Measurements from ENCODE around the gene ARHGAP20.

The ARHGAP20 gene

DNA sequence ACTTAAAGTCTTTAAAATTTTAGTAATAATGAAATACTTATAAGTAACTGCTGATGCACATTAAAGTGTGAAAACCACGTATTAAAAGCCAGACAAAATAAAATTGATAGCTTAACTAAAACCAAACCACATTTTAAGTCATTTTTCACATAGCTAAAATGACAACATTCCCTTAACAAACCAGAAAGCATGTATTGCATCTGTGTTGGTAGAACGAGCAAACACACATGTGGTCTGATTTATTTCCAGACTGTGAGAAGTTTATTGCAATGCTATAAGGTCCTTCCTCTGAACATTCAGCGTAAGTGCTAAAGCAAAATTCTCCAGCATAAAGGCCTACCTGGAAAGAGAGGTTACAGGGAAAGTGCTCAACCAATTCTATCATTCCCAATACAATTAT is 57.8 kb downstream of the ARHGAP20 start:
- H2AFZ ChIP-seq (ENCODE audit: low read length), result no peak overlapping the region
- H3K27me3 ChIP-seq (replicated peaks; ENCODE audit: insufficient read depth, low read length), result no peaks in the 10 kb centered on the region
- no peak for DNase-seq
- no peaks in the 10 kb centered on the region for H3K36me3 ChIP-seq (replicated peaks; ENCODE audit: insufficient read depth, low read length)
- no peaks in the 10 kb centered on the region for H3K4me1 ChIP-seq (ENCODE audit: low read length)
- H3F3A ChIP-seq (ENCODE audit: insufficient read depth, low read length), result no peaks in the 10 kb centered on the region
- H3K27ac ChIP-seq (ENCODE audit: low read length), result no peak overlapping the region
- H3K79me2 ChIP-seq (ENCODE audit: low read length), result no peaks in the 10 kb centered on the region
- no peak for TF ChIP-seq EZH2 (optimal IDR thresholded peaks at IDR 0.05; ENCODE audit: low read depth, low read length)
- TF ChIP-seq, protein P1, sequence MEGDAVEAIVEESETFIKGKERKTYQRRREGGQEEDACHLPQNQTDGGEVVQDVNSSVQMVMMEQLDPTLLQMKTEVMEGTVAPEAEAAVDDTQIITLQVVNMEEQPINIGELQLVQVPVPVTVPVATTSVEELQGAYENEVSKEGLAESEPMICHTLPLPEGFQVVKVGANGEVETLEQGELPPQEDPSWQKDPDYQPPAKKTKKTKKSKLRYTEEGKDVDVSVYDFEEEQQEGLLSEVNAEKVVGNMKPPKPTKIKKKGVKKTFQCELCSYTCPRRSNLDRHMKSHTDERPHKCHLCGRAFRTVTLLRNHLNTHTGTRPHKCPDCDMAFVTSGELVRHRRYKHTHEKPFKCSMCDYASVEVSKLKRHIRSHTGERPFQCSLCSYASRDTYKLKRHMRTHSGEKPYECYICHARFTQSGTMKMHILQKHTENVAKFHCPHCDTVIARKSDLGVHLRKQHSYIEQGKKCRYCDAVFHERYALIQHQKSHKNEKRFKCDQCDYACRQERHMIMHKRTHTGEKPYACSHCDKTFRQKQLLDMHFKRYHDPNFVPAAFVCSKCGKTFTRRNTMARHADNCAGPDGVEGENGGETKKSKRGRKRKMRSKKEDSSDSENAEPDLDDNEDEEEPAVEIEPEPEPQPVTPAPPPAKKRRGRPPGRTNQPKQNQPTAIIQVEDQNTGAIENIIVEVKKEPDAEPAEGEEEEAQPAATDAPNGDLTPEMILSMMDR (IDR thresholded peaks at IDR 0.05; ENCODE audit: low read length), result no peak
- TF ChIP-seq EZH2phosphoT487 (IDR thresholded peaks at IDR 0.05; ENCODE audit: low read length), result no peak
- no peak overlapping the region for H3K4me3 ChIP-seq (ENCODE audit: low read length)
- H3K9me3 ChIP-seq (replicated peaks; ENCODE audit: insufficient read depth, low read length), result no peaks in the 10 kb centered on the region
- H3K4me2 ChIP-seq (ENCODE audit: low read depth, low read length), result no peak overlapping the region
- H3K9me2 ChIP-seq (replicated peaks; ENCODE audit: insufficient read depth, low read length), result no peaks in the 10 kb centered on the region
- H4K20me1 ChIP-seq (ENCODE audit: insufficient read depth, low read length), result no peaks in the 10 kb centered on the region
- no peak overlapping the region for H3K9ac ChIP-seq (ENCODE audit: low read length)

DNA sequence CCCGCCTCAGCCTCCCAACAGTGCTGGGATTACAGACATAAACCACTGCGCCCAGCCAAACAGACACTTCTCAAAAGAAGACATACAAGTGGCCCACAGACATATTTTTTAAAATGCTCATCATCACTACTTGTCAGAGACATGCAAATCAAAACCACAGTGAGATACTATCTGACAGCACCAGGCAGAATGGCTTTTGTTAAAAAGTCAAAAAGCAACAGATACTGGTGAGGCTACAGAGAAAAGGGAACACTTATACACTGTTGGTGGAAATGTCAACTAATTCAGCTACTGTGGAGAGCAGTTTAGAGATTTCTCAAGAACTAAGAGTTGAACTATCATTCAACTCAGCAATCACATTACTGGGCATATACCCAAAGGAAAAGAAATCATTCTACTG is 67.0 kb downstream of the ARHGAP20 start:
- Histone ChIP-seq H3K79me2 (ENCODE audit: low read length) (no peaks in the 10 kb centered on the region), H3K9ac (ENCODE audit: low read length) (no peak overlapping the region), H3K9me3 (replicated peaks; ENCODE audit: insufficient read depth, low read length) (no peaks in the 10 kb centered on the region), H3K36me3 (replicated peaks; ENCODE audit: insufficient read depth, low read length) (no peaks in the 10 kb centered on the region), H3K4me1 (ENCODE audit: low read length) (no peaks in the 10 kb centered on the region), H3K4me2 (ENCODE audit: low read depth, low read length) (no peak overlapping the region), H3K9me2 (replicated peaks; ENCODE audit: insufficient read depth, low read length) (no peaks in the 10 kb centered on the region), H4K20me1 (ENCODE audit: insufficient read depth, low read length) (no peaks in the 10 kb centered on the region), H3K27me3 (replicated peaks; ENCODE audit: insufficient read depth, low read length) (no peaks in the 10 kb centered on the region), H3K4me3 (ENCODE audit: low read length) (no peak overlapping the region), H3K27ac (ENCODE audit: low read length) (no peak overlapping the region), H3F3A (ENCODE audit: insufficient read depth, low read length) (no peaks in the 10 kb centered on the region), H2AFZ (ENCODE audit: low read length) (no peak overlapping the region)
- no peak for DNase-seq
- TF ChIP-seq, protein P1 (IDR thresholded peaks at IDR 0.05; ENCODE audit: low read length), result no peak
- TF ChIP-seq EZH2 (optimal IDR thresholded peaks at IDR 0.05; ENCODE audit: low read depth, low read length) (no peak), EZH2phosphoT487 (IDR thresholded peaks at IDR 0.05; ENCODE audit: low read length) (no peak)

DNA sequence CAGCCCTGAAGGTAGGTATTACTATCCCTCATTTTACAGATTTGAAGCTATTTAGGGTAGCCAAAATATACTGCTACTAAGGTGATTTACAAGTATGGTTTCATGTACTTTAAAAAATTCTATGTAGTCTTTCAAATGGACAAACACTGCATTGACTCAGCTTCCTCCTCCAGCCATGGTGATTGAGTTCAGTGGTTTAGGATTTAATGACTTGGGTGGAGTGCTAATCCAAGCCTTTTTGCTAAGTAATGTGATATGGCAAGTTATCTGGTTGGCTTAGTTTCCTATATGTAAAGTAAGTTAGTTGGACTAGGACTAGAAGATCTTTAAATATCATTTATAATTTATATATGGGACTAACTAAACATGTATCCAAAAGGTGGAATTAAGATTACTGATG is 77.9 kb downstream of the ARHGAP20 start:
- Histone ChIP-seq H3K9me3 (replicated peaks; ENCODE audit: insufficient read depth, low read length) (no peaks in the 10 kb centered on the region), H3K4me2 (ENCODE audit: low read depth, low read length) (no peak overlapping the region), H3K9ac (ENCODE audit: low read length) (no peak overlapping the region)

DNA sequence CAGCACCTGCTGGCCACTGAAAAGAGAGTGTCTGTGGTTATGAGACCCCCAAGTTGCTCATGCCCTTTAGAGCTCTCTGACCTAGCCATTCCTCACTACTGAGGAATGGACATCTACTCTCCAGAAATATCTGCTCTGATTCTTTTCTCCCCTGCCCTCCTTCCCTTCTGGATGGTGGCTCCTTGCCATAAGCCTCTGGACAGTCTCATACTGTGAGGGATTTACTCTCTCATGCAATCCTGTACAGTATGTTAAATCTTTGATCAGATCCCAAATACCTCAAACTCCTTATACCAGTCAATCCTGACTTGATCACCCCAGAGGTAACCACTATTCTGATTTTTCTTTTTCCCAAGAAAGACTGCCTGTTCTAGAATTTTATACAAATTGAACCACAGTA is 80.7 kb downstream of the ARHGAP20 start:
- Histone ChIP-seq H3K36me3 (replicated peaks; ENCODE audit: insufficient read depth, low read length) (no peaks in the 10 kb centered on the region), H3K4me2 (ENCODE audit: low read depth, low read length) (no peak overlapping the region), H3K27me3 (replicated peaks; ENCODE audit: insufficient read depth, low read length) (no peaks in the 10 kb centered on the region), H3K4me3 (ENCODE audit: low read length) (no peak overlapping the region), H2AFZ (ENCODE audit: low read length) (no peak overlapping the region), H3K79me2 (ENCODE audit: low read length) (no peaks in the 10 kb centered on the region), H3K4me1 (ENCODE audit: low read length) (no peaks in the 10 kb centered on the region), H3K27ac (ENCODE audit: low read length) (no peak overlapping the region), H4K20me1 (ENCODE audit: insufficient read depth, low read length) (no peaks in the 10 kb centered on the region), H3F3A (ENCODE audit: insufficient read depth, low read length) (no peaks in the 10 kb centered on the region), H3K9ac (ENCODE audit: low read length) (no peak overlapping the region), H3K9me3 (replicated peaks; ENCODE audit: insufficient read depth, low read length) (no peaks in the 10 kb centered on the region), H3K9me2 (replicated peaks; ENCODE audit: insufficient read depth, low read length) (no peaks in the 10 kb centered on the region)
- TF ChIP-seq, protein P1 (IDR thresholded peaks at IDR 0.05; ENCODE audit: low read length), result no peak
- no peak for TF ChIP-seq EZH2phosphoT487 (IDR thresholded peaks at IDR 0.05; ENCODE audit: low read length)
- no peak for TF ChIP-seq EZH2 (optimal IDR thresholded peaks at IDR 0.05; ENCODE audit: low read depth, low read length)
- DNase-seq, result no peak

More for the DNA sequence above, 77.9 kb downstream of the ARHGAP20 start:
- TF ChIP-seq EZH2phosphoT487 (IDR thresholded peaks at IDR 0.05; ENCODE audit: low read length), result no peak
- H3K4me1 ChIP-seq (ENCODE audit: low read length), result no peaks in the 10 kb centered on the region
- H3K27ac ChIP-seq (ENCODE audit: low read length), result no peak overlapping the region
- H3F3A ChIP-seq (ENCODE audit: insufficient read depth, low read length), result no peaks in the 10 kb centered on the region
- no peak for DNase-seq
- no peaks in the 10 kb centered on the region for H3K9me2 ChIP-seq (replicated peaks; ENCODE audit: insufficient read depth, low read length)
- H4K20me1 ChIP-seq (ENCODE audit: insufficient read depth, low read length), result no peaks in the 10 kb centered on the region
- no peak overlapping the region for H2AFZ ChIP-seq (ENCODE audit: low read length)
- no peaks in the 10 kb centered on the region for H3K36me3 ChIP-seq (replicated peaks; ENCODE audit: insufficient read depth, low read length)
- H3K4me3 ChIP-seq (ENCODE audit: low read length), result no peak overlapping the region
- no peaks in the 10 kb centered on the region for H3K27me3 ChIP-seq (replicated peaks; ENCODE audit: insufficient read depth, low read length)
- H3K79me2 ChIP-seq (ENCODE audit: low read length), result no peaks in the 10 kb centered on the region
